ENCODE results near the gene TMEM179B.

Gene TMEM179B

GRCh38 chr11:62839050-62839945 lies 52.1 kb downstream of the TMEM179B start, which contains the start of gene WDR74:
TSS of gene WDR74 (minus strand) at chr11:62839590. CDS start at chr11:62839570, 20 bp downstream.
- DNase-seq: peak; percentile 95

Measured in CD4-positive, alpha-beta T cell treated with Interleukin-10 for 1 hour (primary cell).